SW480 (cell line): ENCODE measurements around the gene GALNT18.

Experiments used
- DNase-seq: peaks from one replicate; pipeline ENCODE4 v3.0.0-alpha.2; 2016; ENCODE audit warnings: low spot score

The GALNT18 gene

GRCh38 chr11:11408436-11409221, 213.2 kb downstream of the GALNT18 start:
- DNase-seq = no peak

- no peak for DNase-seq
Observed at GRCh38 chr11:11407763-11408084, 214.1 kb downstream of the GALNT18 start.

- no peak for DNase-seq
Observed at GRCh38 chr11:11407065-11407762, 214.6 kb downstream of the GALNT18 start.

- DNase-seq = no peak
Observed at GRCh38 chr11:11406652-11407051, 215.2 kb downstream of the GALNT18 start.

- no peak for DNase-seq
Observed at GRCh38 chr11:11403763-11404725, 217.8 kb downstream of the GALNT18 start.

GRCh38 chr11:11401960-11402535, 219.8 kb downstream of the GALNT18 start:
- no peak for DNase-seq

- DNase-seq = peak; percentile 19
Observed at GRCh38 chr11:11400635-11401232, 221.1 kb downstream of the GALNT18 start.

GRCh38 chr11:11400121-11400520, 221.7 kb downstream of the GALNT18 start:
- no peak for DNase-seq

- no peak for DNase-seq
Observed at GRCh38 chr11:11397781-11398180, 224.0 kb downstream of the GALNT18 start.

- no peak for DNase-seq
Observed at GRCh38 chr11:11397036-11397415, 224.8 kb downstream of the GALNT18 start.

- no peak for DNase-seq
Observed at GRCh38 chr11:11396301-11397035, 225.3 kb downstream of the GALNT18 start.

- DNase-seq = no peak
Observed at GRCh38 chr11:11395126-11395525, 226.7 kb downstream of the GALNT18 start.

- DNase-seq = no peak
Observed at GRCh38 chr11:11394241-11394640, 227.6 kb downstream of the GALNT18 start.

GRCh38 chr11:11391796-11392463, 229.9 kb downstream of the GALNT18 start:
- peak; percentile 17 for DNase-seq

GRCh38 chr11:11391169-11391568, 230.6 kb downstream of the GALNT18 start:
- DNase-seq = no peak

GRCh38 chr11:11390068-11390771, 231.6 kb downstream of the GALNT18 start:
- no peak for DNase-seq

- no peak for DNase-seq
Observed at GRCh38 chr11:11389238-11389637, 232.6 kb downstream of the GALNT18 start.

- DNase-seq = no peak
Observed at GRCh38 chr11:11387622-11388305, 234.0 kb downstream of the GALNT18 start.

- DNase-seq = no peak
Observed at GRCh38 chr11:11387207-11387606, 234.6 kb downstream of the GALNT18 start.
